ENCODE measurements around the gene ANXA2R. TPM values are rescaled to one million over a fixed set of nuclear protein-coding genes. Genes with fewer than 3 reads are reported as not detected.

ANXA2R gene
- total and polyA plus RNA-seq, 2 donors (not counting 1 experiment from before 2014, with no cell fraction given): 19.3 to 50.4 TPM

- TF ChIP-seq CTCF (IDR thresholded peaks at IDR 0.05) (no peak), EZH2 (IDR thresholded peaks at IDR 0.05; ENCODE audit: borderline replicate concordance, insufficient read depth, low read depth, low read length, poor library complexity, severe bottlenecking) (no peak)
- Mint-ChIP-seq H3K4me3 (no peak overlapping the region), H3K9me3 (ENCODE audit: insufficient read depth) (no peaks in the 10 kb centered on the region), H3K27me3 (no peaks in the 10 kb centered on the region), H3K4me1 (peaks cover 29% of the 10 kb centered on the region), H3K27ac (peak overlapping the region; percentile 22)
- Histone ChIP-seq H3K27ac (ENCODE audit: low read length in 2 of 2) (peak overlapping the region in 1 of 2 donors; percentile 39), H2AFZ (ENCODE audit: insufficient read depth, low read depth, low read length, poor library complexity, severe bottlenecking) (no peak overlapping the region), H3K9me3 (ENCODE audit: control extremely low read depth in 1 of 3, control insufficient read depth in 2 of 3, insufficient read depth in 1 of 3, low read length in 2 of 3) (no peaks in the 10 kb centered on the region), H3K9ac (ENCODE audit: low read length) (no peak overlapping the region), H3K79me2 (ENCODE audit: control insufficient read depth, insufficient read depth, low read length) (peaks cover 58% of the 10 kb centered on the region), H3K4me2 (replicated peaks; ENCODE audit: low read depth, low read length, poor library complexity, severe bottlenecking) (no peak overlapping the region), H3K4me1 (ENCODE audit: control insufficient read depth in 2 of 2, insufficient read depth in 2 of 2, low read length in 2 of 2) (no peaks in the 10 kb centered on the region), H3K27me3 (replicated peaks in 1 of 4; ENCODE audit: control extremely low read depth in 1 of 4, control insufficient read depth in 3 of 4, insufficient read depth in 4 of 4, low read length in 3 of 4) (no peaks in the 10 kb centered on the region), H4K20me1 (ENCODE audit: control insufficient read depth, insufficient read depth, low read length, poor library complexity, severe bottlenecking) (peaks cover 17% of the 10 kb centered on the region), H3K4me3 (ENCODE audit: control extremely low read depth in 1 of 5, extremely low read depth in 1 of 5, insufficient read depth in 1 of 5, low read depth in 2 of 5, low read length in 4 of 5) (no peak overlapping the region), H3K36me3 (replicated peaks in 1 of 2; ENCODE audit: control extremely low read depth in 1 of 2, control insufficient read depth in 1 of 2, extremely low read depth in 1 of 2, insufficient read depth in 2 of 2, low read length in 1 of 2) (peaks cover 1 to 34% of the 10 kb centered on the region in 2 experiments)
- ATAC-seq (ENCODE audit: low read depth) (no peak), DNase-seq (no peak)
- CTCF ChIA-PET: interaction anchor here (0.6 to 1.6 kb wide), 4 partner anchors 30 to 163 kb away, joined by 3 to 6 read pairs (median 4); no protein-coding TSS in a partner anchor
- intact Hi-C loops (cut with micrococcal nuclease): no loop called here
- 89% methylated on average over 12 of the region's 12 CpGs for WGBS (ENCODE audit: insufficient coverage)
- POLR2A ChIA-PET: no interaction called here
Observed at GRCh38 chr5:43075319-43076293, 35.5 kb upstream of the ANXA2R start.

GRCh38 chr5:43074987-43075318 is 34.8 kb upstream of the ANXA2R start:
- DNase-seq (no peak), ATAC-seq (ENCODE audit: low read depth) (no peak)
- no peak overlapping the region for H3K9ac ChIP-seq (ENCODE audit: low read length)
- no peaks in the 10 kb centered on the region for H3K27me3 ChIP-seq (replicated peaks in 1 of 4; ENCODE audit: control extremely low read depth in 1 of 4, control insufficient read depth in 3 of 4, insufficient read depth in 4 of 4, low read length in 3 of 4)
- no peak overlapping the region for H3K4me3 Mint-ChIP-seq
- POLR2A ChIA-PET: no interaction called here
- no peak overlapping the region for H3K27ac Mint-ChIP-seq
- TF ChIP-seq EZH2 (IDR thresholded peaks at IDR 0.05; ENCODE audit: borderline replicate concordance, insufficient read depth, low read depth, low read length, poor library complexity, severe bottlenecking) (no peak), CTCF (IDR thresholded peaks at IDR 0.05) (no peak)
- no peaks in the 10 kb centered on the region for H3K9me3 Mint-ChIP-seq (ENCODE audit: insufficient read depth)
- no peaks in the 10 kb centered on the region for H3K27me3 Mint-ChIP-seq
- no peak overlapping the region for H3K4me2 ChIP-seq (replicated peaks; ENCODE audit: low read depth, low read length, poor library complexity, severe bottlenecking)
- peaks cover 31% of the 10 kb centered on the region for H3K4me1 Mint-ChIP-seq
- H4K20me1 ChIP-seq (ENCODE audit: control insufficient read depth, insufficient read depth, low read length, poor library complexity, severe bottlenecking): peaks cover 17% of the 10 kb centered on the region
- CTCF ChIA-PET: interaction anchor here (1.0 to 1.6 kb wide), 3 partner anchors 31 to 163 kb away, joined by 3 to 6 read pairs (median 4); no protein-coding TSS in a partner anchor
- peaks cover 1 to 32% of the 10 kb centered on the region in 2 experiments for H3K36me3 ChIP-seq (replicated peaks in 1 of 2; ENCODE audit: control extremely low read depth in 1 of 2, control insufficient read depth in 1 of 2, extremely low read depth in 1 of 2, insufficient read depth in 2 of 2, low read length in 1 of 2)
- no peaks in the 10 kb centered on the region for H3K4me1 ChIP-seq (ENCODE audit: control insufficient read depth in 2 of 2, insufficient read depth in 2 of 2, low read length in 2 of 2)
- no peak overlapping the region for H3K4me3 ChIP-seq (ENCODE audit: control extremely low read depth in 1 of 5, extremely low read depth in 1 of 5, insufficient read depth in 1 of 5, low read depth in 2 of 5, low read length in 4 of 5)
- H3K9me3 ChIP-seq (ENCODE audit: control extremely low read depth in 1 of 3, control insufficient read depth in 2 of 3, insufficient read depth in 1 of 3, low read length in 2 of 3): no peaks in the 10 kb centered on the region
- 97% methylated on average over 9 of the region's 9 CpGs for WGBS (ENCODE audit: insufficient coverage)
- no peak overlapping the region for H3K27ac ChIP-seq (ENCODE audit: low read length in 2 of 2)
- intact Hi-C loops (cut with micrococcal nuclease): no loop called here
- no peak overlapping the region for H2AFZ ChIP-seq (ENCODE audit: insufficient read depth, low read depth, low read length, poor library complexity, severe bottlenecking)
- peaks cover 61% of the 10 kb centered on the region for H3K79me2 ChIP-seq (ENCODE audit: control insufficient read depth, insufficient read depth, low read length)
